Stimulated activated CD4-positive, alpha-beta T cell treated with anti-CD3 and anti-CD28 coated beads, Interleukin-12 subunit alpha, Interleukin-12 subunit beta, amount 100 ng/mL, for 24 hours (primary cell): Measurements from ENCODE around the gene RREB1.

ENCODE experiments used
- DNase-seq, 2 experiments: peaks; one replicate each; pipeline ENCODE4 v3.0.0-alpha.2; 2020; ENCODE audit warnings: low read depth in 2 of 2

The RREB1 gene

DNA sequence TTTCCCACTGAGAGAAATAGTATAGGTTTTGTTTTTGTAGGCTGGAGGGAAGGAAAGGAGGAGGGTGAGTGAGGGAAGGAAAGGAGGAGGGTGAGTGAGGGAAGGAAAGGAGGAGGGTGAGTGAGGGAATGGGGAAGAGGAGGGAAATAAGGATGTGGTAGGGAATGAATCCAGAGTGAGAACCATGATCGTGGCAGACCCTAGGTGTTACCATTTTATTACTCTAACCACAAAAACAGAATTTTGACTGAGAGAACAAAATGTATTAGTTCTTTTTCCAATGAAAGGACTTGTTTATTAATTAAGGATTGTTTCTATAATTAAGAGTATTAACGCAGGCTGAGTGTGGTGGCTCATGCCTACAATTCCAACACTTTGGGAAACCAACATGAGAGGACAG is 188.8 kb downstream of the RREB1 start:
- DNase-seq, result no peak

DNA sequence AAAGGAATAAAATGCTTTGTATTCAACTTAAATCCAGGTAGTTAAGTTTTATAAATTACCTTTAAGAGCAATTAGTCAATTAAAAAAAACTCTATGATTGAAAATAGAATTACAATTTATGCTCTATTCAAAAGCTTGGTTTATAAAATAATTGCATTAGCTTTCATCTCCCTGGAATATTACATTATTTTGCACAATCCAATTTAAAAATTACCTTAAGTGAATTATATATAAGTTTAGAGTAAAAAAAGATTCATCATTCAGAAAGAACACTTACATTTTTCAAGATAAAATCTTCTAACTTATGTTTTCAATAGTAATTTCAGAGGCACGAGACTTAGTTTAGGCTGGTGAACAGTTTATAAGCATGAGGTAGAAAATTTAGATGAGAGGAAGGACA is 190.4 kb downstream of the RREB1 start:
- no peak for DNase-seq

DNA sequence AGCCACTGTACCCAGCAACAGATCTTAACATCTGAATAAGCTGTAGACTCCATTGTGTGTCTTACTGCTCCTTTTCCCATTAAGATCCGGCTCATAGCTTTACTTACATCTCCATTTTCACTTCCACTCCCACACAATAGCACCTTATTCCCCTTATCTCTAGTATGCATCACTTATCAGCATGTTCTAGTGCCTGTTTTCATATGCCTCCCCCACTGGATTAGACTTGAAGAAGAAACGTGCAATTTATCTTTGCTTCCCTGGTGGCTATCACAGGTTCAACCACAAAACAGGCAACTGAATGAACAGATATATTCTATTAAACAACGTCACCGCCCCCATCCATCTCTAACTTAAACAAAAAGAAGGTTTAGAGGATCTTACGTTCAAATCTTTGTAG is 193.2 kb downstream of the RREB1 start:
- no peak for DNase-seq
